Measurements from ENCODE around the gene IKZF2. TPM values are rescaled to one million over a fixed set of nuclear protein-coding genes. Genes with fewer than 3 reads are reported as not detected.

The IKZF2 gene
- total RNA-seq, 1 donor from 2014 or later, result 16.4 TPM

DNA sequence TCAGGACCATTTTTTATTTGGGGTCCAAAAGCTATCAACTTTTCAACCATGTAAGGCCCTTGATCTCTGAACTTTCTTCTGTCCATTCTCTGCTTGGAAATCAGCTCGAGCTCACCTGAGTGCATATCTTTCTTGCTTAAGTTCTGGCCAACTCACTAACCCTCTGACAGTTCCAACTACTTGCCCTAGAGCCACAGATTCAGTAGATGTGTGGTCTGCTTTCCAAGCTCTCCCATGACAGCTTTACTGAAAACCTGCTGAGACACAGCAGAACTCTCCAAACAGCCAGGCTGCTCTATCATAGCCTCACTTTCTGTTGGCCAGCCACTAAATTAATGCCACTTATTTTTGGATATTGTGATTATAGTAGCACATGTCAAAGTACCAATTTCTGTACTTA is 21.2 kb upstream of the IKZF2 start:
- Histone ChIP-seq H3K36me3 (no peaks in the 10 kb centered on the region), H3K27ac (no peak overlapping the region), H3K4me3 (no peak overlapping the region), H3K4me1 (no peaks in the 10 kb centered on the region), H3K9me3 (no peaks in the 10 kb centered on the region), H3K27me3 (no peaks in the 10 kb centered on the region)
- TF ChIP-seq CTCF (IDR thresholded peaks at IDR 0.05), result no peak
- DNase-seq, result no peak
- intact Hi-C loops (cut with DNase I), result no loop called here
- ATAC-seq, result no peak

DNA sequence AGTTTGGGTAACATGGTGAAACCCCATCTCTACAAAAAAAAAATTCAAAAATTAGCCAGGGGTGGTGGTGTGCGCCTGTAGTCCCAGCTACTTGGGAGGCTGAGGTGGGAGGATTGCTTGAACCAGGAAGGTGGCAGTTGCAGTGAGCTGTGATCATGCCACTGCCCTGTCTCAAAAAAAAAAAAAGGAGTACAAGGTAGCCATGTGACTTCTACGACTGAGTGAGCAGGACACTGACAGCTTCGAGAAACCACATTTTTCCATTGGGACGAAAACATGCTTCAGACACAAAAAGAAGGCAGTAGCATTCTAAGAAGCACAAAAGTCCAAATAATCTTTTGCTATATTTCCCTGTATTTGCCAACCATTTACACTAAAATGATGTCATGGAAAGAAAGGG is 19.7 kb upstream of the IKZF2 start:
- TF ChIP-seq CTCF (IDR thresholded peaks at IDR 0.05), result no peak
- Histone ChIP-seq H3K9me3 (no peaks in the 10 kb centered on the region), H3K36me3 (no peaks in the 10 kb centered on the region), H3K27ac (no peak overlapping the region), H3K4me3 (no peak overlapping the region), H3K27me3 (no peaks in the 10 kb centered on the region), H3K4me1 (no peaks in the 10 kb centered on the region)
- intact Hi-C loops (cut with DNase I), result no loop called here
- no peak for ATAC-seq
- DNase-seq, result no peak

- Histone ChIP-seq H3K9me3 (no peaks in the 10 kb centered on the region), H3K27me3 (no peaks in the 10 kb centered on the region), H3K4me1 (no peaks in the 10 kb centered on the region), H3K4me3 (no peak overlapping the region), H3K27ac (no peak overlapping the region), H3K36me3 (no peaks in the 10 kb centered on the region)
- no peak for ATAC-seq
- TF ChIP-seq CTCF (IDR thresholded peaks at IDR 0.05), result no peak
- no peak for DNase-seq
- intact Hi-C loops (cut with DNase I), result no loop called here
These were observed 16.0 kb upstream of the IKZF2 start for GRCh38 chr2:213167271-213167930.

DNA sequence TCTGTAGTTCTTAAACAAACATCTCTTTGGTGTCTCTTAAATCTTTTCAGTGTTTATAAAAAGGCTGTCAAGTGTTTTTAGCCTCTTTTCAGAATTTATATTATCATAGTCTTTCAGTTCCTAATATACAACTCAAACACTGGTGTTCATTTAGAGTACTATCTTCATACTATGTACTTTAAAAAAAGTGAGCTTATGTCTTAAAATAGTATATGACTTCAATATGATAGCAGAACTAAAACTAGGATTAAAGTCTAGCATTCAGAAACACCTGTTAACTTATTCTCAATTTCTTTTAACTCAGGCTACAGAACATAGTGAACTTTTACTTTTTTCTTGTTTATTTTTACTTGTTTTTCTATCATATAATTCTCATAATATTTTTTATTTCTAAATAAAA is 14.7 kb upstream of the IKZF2 start:
- ATAC-seq (no peak), DNase-seq (no peak)
- no peaks in the 10 kb centered on the region for H3K9me3 ChIP-seq
- intact Hi-C loops (cut with DNase I), result no loop called here
- no peaks in the 10 kb centered on the region for H3K36me3 ChIP-seq
- H3K4me1 ChIP-seq, result no peaks in the 10 kb centered on the region
- no peak for TF ChIP-seq CTCF (IDR thresholded peaks at IDR 0.05)
- no peaks in the 10 kb centered on the region for H3K27me3 ChIP-seq
- H3K4me3 ChIP-seq, result no peak overlapping the region
- H3K27ac ChIP-seq, result no peak overlapping the region

- Histone ChIP-seq H3K9me3 (no peaks in the 10 kb centered on the region), H3K4me1 (no peaks in the 10 kb centered on the region), H3K27me3 (no peaks in the 10 kb centered on the region), H3K4me3 (no peak overlapping the region), H3K36me3 (no peaks in the 10 kb centered on the region), H3K27ac (no peak overlapping the region)
- ATAC-seq (no peak), DNase-seq (no peak)
- intact Hi-C loops (cut with DNase I), result no loop called here
- no peak for TF ChIP-seq CTCF (IDR thresholded peaks at IDR 0.05)
These were observed 12.9 kb upstream of the IKZF2 start for GRCh38 chr2:213164263-213164662.

All from upper lobe of right lung (tissue), 1 donor.